Head of caudate nucleus (tissue), 42 donors: ENCODE data around the gene NUSAP1.
"Not testable (repeated sequence)": the region's sequence is repeated elsewhere in the genome, so short reads cannot be mapped to it uniquely, and the experiment has no call there.

ENCODE experiments used
- DNase-seq, 42 donors: peaks; one replicate each; pipeline versions ENCODE4 v3.0.0 to v3.0.0-alpha.2; 2020 to 2021; ENCODE audit warnings: mixed read lengths in 7 of 42
- intact Hi-C: fragments of 100-400 bp; cut with DNase I; formaldehyde crosslinking; loops from one replicate; pipeline ENCODE4 v1.15.0; 2022

Gene NUSAP1

DNA sequence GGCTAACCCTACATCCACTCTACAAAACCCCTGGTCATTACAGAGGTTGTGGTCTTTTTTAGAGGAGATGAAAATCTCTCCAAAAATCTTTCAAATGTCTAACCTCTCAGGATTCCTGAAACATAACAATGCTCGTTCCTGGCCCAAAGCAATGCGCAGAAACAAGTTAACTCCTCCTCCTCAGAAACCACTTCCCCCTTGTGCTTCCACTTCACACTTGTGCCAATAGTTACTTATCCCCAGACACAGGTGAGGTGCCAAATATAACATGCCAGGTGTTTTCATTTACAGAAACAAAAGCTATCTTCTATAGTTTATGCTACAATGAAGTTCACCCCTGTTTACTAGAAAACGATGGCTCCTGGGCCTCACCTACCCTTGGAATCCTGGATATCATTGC is 63.4 kb downstream of the NUSAP1 start:
- intact Hi-C loops = no loop called here
- DNase-seq = no peak

DNA sequence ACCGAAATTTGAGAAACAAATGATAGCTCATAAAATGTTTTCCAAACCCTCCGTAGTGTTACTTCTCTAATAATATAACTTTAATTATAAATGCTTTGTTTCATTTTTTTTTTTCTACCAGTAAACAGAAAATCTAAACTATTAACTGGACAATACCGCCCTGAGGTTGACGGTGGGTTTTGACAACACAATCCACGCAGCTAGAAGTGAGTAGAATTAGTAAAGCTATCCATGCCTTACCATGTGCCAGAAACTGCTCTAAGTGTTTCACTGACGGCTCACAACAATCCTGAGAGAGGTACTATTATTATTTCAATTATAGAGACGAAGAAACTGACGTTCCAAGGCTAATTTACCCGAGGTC is 69.2 kb downstream of the NUSAP1 start:
- intact Hi-C loops = no loop called here
- no peak for DNase-seq

- DNase-seq = peak in 22 of 42 donors; percentile 17 to 66 (median 34)
- intact Hi-C loops = no loop called here
These were observed 74.7 kb downstream of the NUSAP1 start for GRCh38 chr15:41407341-41407740.

DNA sequence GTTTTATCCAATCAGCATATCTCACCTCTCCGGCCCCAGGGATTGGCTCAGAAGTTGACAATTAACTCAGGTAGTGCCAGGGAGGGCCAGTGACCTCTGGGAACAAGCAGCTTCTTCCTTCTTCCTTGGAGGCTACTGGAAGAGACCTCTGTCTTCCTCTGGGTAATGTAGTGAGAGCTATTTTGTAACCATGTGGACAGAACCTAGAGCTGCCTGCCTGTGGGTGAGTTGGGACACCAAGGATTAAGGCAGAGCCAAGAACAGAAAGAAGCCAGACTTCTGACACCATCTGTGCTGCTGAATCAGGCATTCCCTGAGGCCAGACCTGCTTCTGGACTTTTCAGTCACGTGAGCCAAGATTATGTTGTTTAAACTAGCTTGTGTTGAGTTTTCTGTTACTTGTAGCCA is 75.6 kb downstream of the NUSAP1 start:
- DNase-seq = no peak
- intact Hi-C loops = no loop called here

GRCh38 chr15:41411031-41411430 is 78.3 kb downstream of the NUSAP1 start:
- no peak for DNase-seq
- intact Hi-C loops = no loop called here

DNA sequence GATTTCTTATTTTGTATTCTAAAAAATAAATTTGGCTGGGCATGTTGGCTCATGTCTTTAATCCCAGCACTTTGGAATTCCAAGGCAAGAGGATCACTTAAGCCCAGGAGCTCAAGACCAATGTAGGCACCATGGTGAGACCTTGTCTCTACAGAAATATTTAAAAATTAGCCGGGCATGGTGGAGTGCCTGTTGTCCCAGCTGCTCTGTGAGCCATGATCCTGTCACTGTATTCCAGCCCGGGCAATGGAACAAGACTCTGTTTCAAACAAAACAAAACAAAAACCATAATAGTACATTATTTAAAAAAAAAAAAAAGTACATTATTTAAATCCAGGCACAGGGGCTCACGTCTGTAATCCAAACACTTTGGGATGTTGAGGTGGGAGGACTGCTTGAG is 78.8 kb downstream of the NUSAP1 start:
- no peak for DNase-seq
- intact Hi-C loops = no loop called here

DNA sequence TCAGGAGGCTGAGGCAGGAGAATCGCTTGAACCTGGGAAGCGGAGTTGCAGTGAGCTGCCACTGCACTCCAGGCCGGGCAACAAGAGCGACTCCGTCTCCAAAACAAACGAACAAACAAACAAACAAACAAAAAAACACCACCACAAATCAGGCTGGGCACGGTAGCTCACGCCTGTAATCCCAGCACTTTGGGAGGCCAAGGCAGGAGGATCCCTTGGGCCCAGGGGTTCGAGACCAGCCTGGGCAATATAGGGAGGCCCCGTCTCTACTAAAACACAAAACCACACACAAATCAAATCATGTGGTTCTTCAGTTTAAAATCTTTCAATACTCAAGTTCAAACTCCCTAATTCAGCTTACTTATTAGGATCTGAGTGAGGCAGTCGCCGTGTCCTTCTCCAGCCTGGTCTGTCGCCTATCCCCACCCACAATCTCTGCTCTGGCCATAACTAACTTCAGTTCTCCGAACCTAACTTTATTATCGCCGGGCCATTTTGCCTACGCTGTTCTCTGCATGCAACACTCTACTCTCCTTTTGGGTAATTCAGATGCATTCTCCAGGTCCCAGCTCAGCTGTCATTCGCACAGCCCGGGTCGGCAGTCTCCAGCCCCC is 83.6 kb downstream of the NUSAP1 start:
- DNase-seq = peak in 1 of 42 donors; percentile 10
- intact Hi-C loops = no loop called here

DNA sequence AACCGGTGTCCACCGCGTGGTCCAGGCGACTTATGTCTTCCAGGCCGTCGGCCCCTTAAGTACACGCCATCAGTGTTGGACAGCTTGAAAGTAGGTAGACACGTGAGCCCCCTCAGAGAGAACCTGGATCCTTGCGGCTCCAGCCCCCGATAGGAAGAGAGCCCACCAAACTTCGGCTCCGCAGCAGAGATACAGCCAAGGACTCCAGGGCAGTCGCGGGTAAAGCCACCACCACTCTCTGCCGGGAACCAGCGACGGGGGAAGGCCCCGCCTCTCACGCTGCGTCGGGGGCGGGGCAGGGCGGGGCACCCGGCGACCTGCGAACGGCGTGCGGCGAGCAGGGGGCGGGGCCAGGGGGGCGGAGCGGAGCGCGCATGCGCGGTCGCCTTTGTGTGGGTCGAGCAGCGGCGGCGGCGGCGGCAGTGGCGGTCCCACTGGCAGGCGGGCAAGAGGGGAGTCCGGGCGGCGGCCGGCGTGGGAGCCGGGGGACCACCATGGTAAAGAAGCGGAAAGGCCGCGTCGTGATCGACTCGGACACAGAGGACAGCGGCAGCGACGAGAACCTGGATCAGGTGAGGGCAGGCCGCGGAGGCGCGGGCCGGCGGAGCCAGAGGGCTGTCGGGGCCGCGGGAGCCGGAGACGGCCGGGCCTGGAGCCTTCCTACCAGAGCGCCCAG is 84.2 kb downstream of the NUSAP1 start, which contains the start of gene RTF1:
RTF1 (plus strand) TSS at position 354 of the 676 bp plus-strand sequence; CDS start at position 375, 21 bp downstream.
- peak; percentile 80 to 99 (median 96) for DNase-seq
- intact Hi-C loops = no loop called here

GRCh38 chr15:41417418-41418195 is 84.9 kb downstream of the NUSAP1 start:
- intact Hi-C loops = no loop called here
- DNase-seq = peak in 27 of 42 donors; percentile 5 to 53 (median 28)

GRCh38 chr15:41423979-41424659 is 91.4 kb downstream of the NUSAP1 start:
- intact Hi-C loops = no loop called here
- DNase-seq = no peak

DNA sequence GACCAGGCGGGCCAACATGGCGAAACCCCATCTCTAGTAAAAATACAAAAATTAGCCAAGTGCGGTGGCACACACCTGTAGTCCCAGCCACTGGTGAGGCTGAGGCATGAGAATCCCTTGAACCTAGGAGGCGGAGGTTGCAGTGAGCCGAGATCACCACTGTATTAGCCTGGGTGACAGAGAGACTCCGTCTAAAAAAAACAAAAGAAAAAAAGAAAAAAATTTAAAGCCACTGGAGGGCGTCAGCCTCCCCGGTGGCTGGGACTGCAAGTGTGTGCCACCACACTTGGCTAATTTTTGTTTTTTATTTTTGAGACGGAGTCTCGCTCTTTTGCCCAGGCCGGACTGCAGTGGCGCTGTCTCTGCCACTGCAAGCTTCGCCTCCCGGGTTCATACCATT is 92.1 kb downstream of the NUSAP1 start:
- DNase-seq = no peak
- intact Hi-C loops = no loop called here

GRCh38 chr15:41425907-41426306 is 93.2 kb downstream of the NUSAP1 start:
- DNase-seq, intact Hi-C loops: not testable (repeated sequence)

DNA sequence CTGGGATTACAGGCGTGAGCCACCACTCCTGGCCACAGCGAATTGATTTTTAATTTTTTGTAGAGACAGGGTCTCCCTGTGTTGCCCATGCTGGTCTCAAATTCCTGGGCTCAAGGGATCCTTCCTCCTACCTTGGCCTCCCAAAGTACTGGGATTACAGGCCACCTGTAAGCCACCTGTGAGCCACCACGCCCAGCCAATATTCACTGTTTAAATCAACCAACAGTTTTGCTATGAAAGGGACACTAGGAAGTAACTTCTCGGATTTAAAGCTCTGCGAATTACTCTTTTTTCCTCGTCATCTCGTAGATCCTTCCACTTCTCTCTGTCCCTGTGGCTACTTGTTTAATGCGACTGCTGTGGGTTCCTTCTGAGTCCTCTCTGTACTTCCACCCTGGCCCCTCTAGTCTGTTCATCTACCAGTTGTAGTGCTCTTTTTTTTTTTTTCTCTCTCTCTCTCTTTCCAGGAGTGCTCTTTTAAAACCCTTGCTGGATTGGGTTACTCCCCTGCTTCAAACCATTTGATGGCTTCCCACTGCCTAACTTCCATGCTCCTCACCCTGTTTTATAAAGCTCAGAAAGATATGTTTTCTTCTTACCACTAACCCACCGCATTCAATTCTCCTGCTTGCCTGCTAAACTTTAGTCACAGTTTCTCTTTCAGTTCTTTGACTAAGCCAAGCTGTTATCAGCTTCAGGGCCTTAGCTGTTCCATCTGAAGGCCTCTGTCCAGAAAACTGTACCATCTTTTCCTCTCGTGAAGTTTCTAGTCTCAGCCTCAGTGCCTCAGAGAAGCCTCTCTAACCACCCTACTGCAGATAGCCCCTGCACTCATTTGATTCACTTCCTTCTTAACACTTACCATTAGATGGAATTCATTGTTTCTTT is 96.6 kb downstream of the NUSAP1 start:
- no peak for DNase-seq
- intact Hi-C loops = no loop called here
